Heart left ventricle (tissue), 13 donors: ENCODE data around the gene SCYGR1.

ENCODE experiments used
- POLR2A ChIP-seq, 2 donors: fragments of 450-650 bp; IDR thresholded peaks; one replicate each; pipeline ENCODE4 v1.6.1; 2017; ENCODE audit warnings: antibody characterized with exemption in 2 of 2, mild to moderate bottlenecking in 2 of 2, moderate library complexity in 2 of 2
- TF ChIP-seq, protein P1 (sequence below), 12 donors: fragments of 200-600 bp; sonication (generic) in 4 of 12; IDR thresholded peaks; one replicate each; pipeline versions ENCODE4 v1.5.0 to v1.8.0; 2018 to 2022; ENCODE audit warnings: antibody characterized with exemption in 12 of 12, mild to moderate bottlenecking in 5 of 12
- donor health status: ischemic (EF 13 %, LVEDD 7.1; RV severe dilation, severe dysfunction).
- donor health status: DM: no; HTN: yes; CAD: no.
- donor health status: DM: no; HTN: no; CAD: no.
- donor health status: ischemic (EF 25% LVEDD 6.9; RV normal size, moderate dysfunction).
- donor health status: ischemic (EF 25% LVEDD 5.7; RV mildly dilated, moderate dysfunction).
- donor health status: ischemic (EF 35%, LVEDD 5.7; RV mildly dilated, moderate dysfunction).
- donor health status: nonischemic (EF 11% LVEDD 7.7; RV severe dilation, severe dysfunction).
- donor health status: DM: yes; HTN: yes; CAD: no.
- donor health status: PGD.
- donor health status: ischemic (EF 29% LVEDD 5.4; RV normal size, mild dysfunction).
- donor health status: nonischemic (EF 23%, LVEDD 6.1; RV moderate dilation, normal function).

DNA sequence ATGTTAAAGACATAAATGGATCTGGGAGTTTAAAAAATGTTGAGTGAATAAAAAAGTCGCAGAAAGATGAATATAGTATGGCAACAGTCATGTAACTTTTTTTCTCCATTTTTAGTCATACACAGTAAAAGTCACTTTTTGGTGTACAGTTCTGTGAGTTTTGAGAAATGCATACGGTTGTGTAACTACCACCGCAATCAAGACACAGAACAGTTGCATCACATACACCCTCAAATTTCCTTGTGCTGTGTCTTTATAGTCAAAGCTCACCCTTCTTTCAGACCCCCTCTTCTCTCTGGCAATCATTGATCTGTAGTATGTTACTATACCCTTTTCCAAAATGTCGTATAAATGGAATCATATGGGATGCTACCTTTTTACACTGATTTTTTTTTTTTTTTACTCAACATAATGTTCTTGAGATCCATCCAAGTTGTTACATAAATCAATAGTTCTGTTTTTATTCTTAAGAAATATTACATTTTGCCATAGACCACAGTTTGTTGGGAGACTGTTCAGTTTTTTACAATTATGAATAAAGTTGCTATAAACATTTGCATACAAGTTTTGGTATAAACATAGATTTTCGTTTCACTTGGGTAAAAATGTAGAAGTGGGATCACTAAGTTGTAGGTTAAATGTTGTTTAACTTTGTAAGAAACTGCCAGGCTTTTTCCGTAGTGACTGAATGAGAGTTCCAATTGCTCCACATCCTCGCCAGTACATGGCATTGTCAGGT lies 48.9 kb upstream of the SCYGR1 start:
- TF ChIP-seq, protein P1, sequence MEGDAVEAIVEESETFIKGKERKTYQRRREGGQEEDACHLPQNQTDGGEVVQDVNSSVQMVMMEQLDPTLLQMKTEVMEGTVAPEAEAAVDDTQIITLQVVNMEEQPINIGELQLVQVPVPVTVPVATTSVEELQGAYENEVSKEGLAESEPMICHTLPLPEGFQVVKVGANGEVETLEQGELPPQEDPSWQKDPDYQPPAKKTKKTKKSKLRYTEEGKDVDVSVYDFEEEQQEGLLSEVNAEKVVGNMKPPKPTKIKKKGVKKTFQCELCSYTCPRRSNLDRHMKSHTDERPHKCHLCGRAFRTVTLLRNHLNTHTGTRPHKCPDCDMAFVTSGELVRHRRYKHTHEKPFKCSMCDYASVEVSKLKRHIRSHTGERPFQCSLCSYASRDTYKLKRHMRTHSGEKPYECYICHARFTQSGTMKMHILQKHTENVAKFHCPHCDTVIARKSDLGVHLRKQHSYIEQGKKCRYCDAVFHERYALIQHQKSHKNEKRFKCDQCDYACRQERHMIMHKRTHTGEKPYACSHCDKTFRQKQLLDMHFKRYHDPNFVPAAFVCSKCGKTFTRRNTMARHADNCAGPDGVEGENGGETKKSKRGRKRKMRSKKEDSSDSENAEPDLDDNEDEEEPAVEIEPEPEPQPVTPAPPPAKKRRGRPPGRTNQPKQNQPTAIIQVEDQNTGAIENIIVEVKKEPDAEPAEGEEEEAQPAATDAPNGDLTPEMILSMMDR (IDR thresholded peaks at IDR 0.05) = no peak
- TF ChIP-seq POLR2A (IDR thresholded peaks at IDR 0.05) = no peak
